Mesendoderm (in vitro differentiated cells): ENCODE results near the gene SVOPL.

ENCODE experiments used
- DNase-seq: peaks from one replicate; pipeline ENCODE4 v3.0.0; 2013
- H2AK5ac ChIP-seq: 2 replicates; pipeline ENCODE4 v1.6.1; 2013; ENCODE audit warnings: low read length, inconsistent platforms
- H2BK120ac ChIP-seq: 2 replicates; pipeline ENCODE4 v1.6.1; 2013; ENCODE audit warnings: low read depth, mild to moderate bottlenecking, low read length, moderate library complexity, mixed read lengths
- H2BK15ac ChIP-seq: replicated peaks from 2 replicates; pipeline ENCODE4 v1.6.1; 2013; ENCODE audit warnings: low read depth, mild to moderate bottlenecking, moderate library complexity
- H2BK5ac ChIP-seq: 2 replicates; pipeline ENCODE4 v1.6.1; 2013; ENCODE audit warnings: low read length, inconsistent platforms
- H3K18ac ChIP-seq: 2 replicates; pipeline ENCODE4 v1.6.1; 2013; ENCODE audit warnings: mild to moderate bottlenecking, low read length, mixed read lengths
- H3K23ac ChIP-seq: one replicate; pipeline ENCODE4 v1.6.1; 2013; ENCODE audit warnings: low read length
- H3K27ac ChIP-seq: 2 replicates; pipeline ENCODE4 v1.5.1; 2013; ENCODE audit warnings: low read depth, mild to moderate bottlenecking, inconsistent platforms, low read length, moderate library complexity
- H3K27me3 ChIP-seq: 2 replicates; pipeline ENCODE4 v1.6.1; 2013; ENCODE audit warnings: low read length, control low read depth, mild to moderate bottlenecking, inconsistent platforms; ENCODE audit not compliant: insufficient read depth, poor library complexity
- H3K36me3 ChIP-seq: 2 replicates; pipeline ENCODE4 v1.6.1; 2013; ENCODE audit warnings: low read length, inconsistent platforms; ENCODE audit not compliant: control insufficient read depth, insufficient read depth
- H3K4ac ChIP-seq: one replicate; pipeline ENCODE4 v1.6.1; 2013; ENCODE audit warnings: low read depth, mild to moderate bottlenecking, low read length, moderate library complexity
- H3K4me1 ChIP-seq: 2 replicates; pipeline ENCODE4 v1.6.1; 2013; ENCODE audit warnings: low read depth, low read length, inconsistent platforms; ENCODE audit not compliant: control insufficient read depth
- H3K4me2 ChIP-seq: 2 replicates; pipeline ENCODE4 v1.6.1; 2013; ENCODE audit warnings: low read length
- H3K4me3 ChIP-seq: 2 replicates; pipeline ENCODE4 v1.5.1; 2013; ENCODE audit warnings: mild to moderate bottlenecking, low read length
- H3K56ac ChIP-seq: one replicate; pipeline ENCODE4 v1.6.1; 2013; ENCODE audit warnings: low read length
- H3K79me1 ChIP-seq: 2 replicates; pipeline ENCODE4 v1.6.1; 2013; ENCODE audit warnings: low read length, inconsistent platforms
- H3K79me2 ChIP-seq: 2 replicates; pipeline ENCODE4 v1.6.1; 2013; ENCODE audit warnings: mild to moderate bottlenecking, low read length; ENCODE audit not compliant: control insufficient read depth, insufficient read depth
- H3K9ac ChIP-seq: 2 replicates; pipeline ENCODE4 v1.6.1; 2013; ENCODE audit warnings: low read length, inconsistent platforms
- H4K5ac ChIP-seq: one replicate; pipeline ENCODE4 v1.6.1; 2013; ENCODE audit warnings: low read length
- H4K8ac ChIP-seq: one replicate; pipeline ENCODE4 v1.6.1; 2013; ENCODE audit warnings: low read depth, mild to moderate bottlenecking, control low read depth, low read length, moderate library complexity
- WGBS: extraction: QIAGEN DNeasy Blood & Tissue Kit; methylation state at CpG from one replicate; pipeline ENCODE4 v1.1.7; 2013; ENCODE audit warnings: low lambda C conversion rate, missing lambda C conversion rate; ENCODE audit not compliant: insufficient coverage; ENCODE audit errors: extremely low coverage; 5-methylcytosine and 5-hydroxymethylcytosine counted together

The SVOPL gene

GRCh38 chr7:138569418-138569817 lies 131.7 kb downstream of the SVOPL start:
- Histone ChIP-seq H3K4me2 (no peak overlapping the region), H3K4me1 (no peaks in the 10 kb centered on the region), H3K27ac (no peak overlapping the region), H3K4me3 (no peak overlapping the region), H2BK120ac (no peak overlapping the region), H3K27me3 (no peaks in the 10 kb centered on the region), H2BK5ac (no peak overlapping the region), H2BK15ac (no peak overlapping the region), H3K79me1 (no peaks in the 10 kb centered on the region), H3K9ac (no peak overlapping the region), H3K4ac (no peak overlapping the region), H3K18ac (no peak overlapping the region), H2AK5ac (no peak overlapping the region), H4K5ac (no peak overlapping the region), H3K23ac (no peak overlapping the region), H3K36me3 (peaks cover 13% of the 10 kb centered on the region), H4K8ac (no peak overlapping the region), H3K56ac (no peak overlapping the region), H3K79me2 (no peaks in the 10 kb centered on the region)
- WGBS, result no CpG with 5 or more reads among the region's 3 CpGs
- no peak for DNase-seq

GRCh38 chr7:138568655-138569054 lies 132.5 kb downstream of the SVOPL start:
- Histone ChIP-seq H2BK5ac (no peak overlapping the region), H3K4me3 (no peak overlapping the region), H3K18ac (no peak overlapping the region), H3K79me1 (no peaks in the 10 kb centered on the region), H3K4me2 (no peak overlapping the region), H4K5ac (no peak overlapping the region), H3K56ac (no peak overlapping the region), H3K36me3 (peaks cover 15% of the 10 kb centered on the region), H3K4me1 (no peaks in the 10 kb centered on the region), H4K8ac (no peak overlapping the region), H3K27me3 (no peaks in the 10 kb centered on the region), H2AK5ac (no peak overlapping the region), H3K23ac (no peak overlapping the region), H3K27ac (no peak overlapping the region), H3K79me2 (no peaks in the 10 kb centered on the region), H2BK15ac (no peak overlapping the region), H3K4ac (no peak overlapping the region), H3K9ac (no peak overlapping the region), H2BK120ac (no peak overlapping the region)
- 100% methylated on average over 1 of the region's 2 CpGs for WGBS
- DNase-seq, result no peak

GRCh38 chr7:138565451-138566114 lies 135.6 kb downstream of the SVOPL start:
- no peak overlapping the region for H2BK15ac ChIP-seq
- no peaks in the 10 kb centered on the region for H3K27me3 ChIP-seq
- no peak overlapping the region for H3K9ac ChIP-seq
- H3K4me3 ChIP-seq, result no peak overlapping the region
- H3K23ac ChIP-seq, result no peak overlapping the region
- no CpG with 5 or more reads among the region's 8 CpGs for WGBS
- no peak overlapping the region for H2BK5ac ChIP-seq
- H3K4me1 ChIP-seq, result no peaks in the 10 kb centered on the region
- no peak overlapping the region for H3K18ac ChIP-seq
- no peak overlapping the region for H4K8ac ChIP-seq
- no peak overlapping the region for H2BK120ac ChIP-seq
- no peak overlapping the region for H3K27ac ChIP-seq
- DNase-seq, result peak; percentile 82
- no peak overlapping the region for H4K5ac ChIP-seq
- H3K4me2 ChIP-seq, result no peak overlapping the region
- H3K56ac ChIP-seq, result no peak overlapping the region
- no peaks in the 10 kb centered on the region for H3K79me2 ChIP-seq
- H3K79me1 ChIP-seq, result peaks cover 3% of the 10 kb centered on the region
- H2AK5ac ChIP-seq, result no peak overlapping the region
- no peak overlapping the region for H3K4ac ChIP-seq
- peaks cover 29% of the 10 kb centered on the region for H3K36me3 ChIP-seq

DNA sequence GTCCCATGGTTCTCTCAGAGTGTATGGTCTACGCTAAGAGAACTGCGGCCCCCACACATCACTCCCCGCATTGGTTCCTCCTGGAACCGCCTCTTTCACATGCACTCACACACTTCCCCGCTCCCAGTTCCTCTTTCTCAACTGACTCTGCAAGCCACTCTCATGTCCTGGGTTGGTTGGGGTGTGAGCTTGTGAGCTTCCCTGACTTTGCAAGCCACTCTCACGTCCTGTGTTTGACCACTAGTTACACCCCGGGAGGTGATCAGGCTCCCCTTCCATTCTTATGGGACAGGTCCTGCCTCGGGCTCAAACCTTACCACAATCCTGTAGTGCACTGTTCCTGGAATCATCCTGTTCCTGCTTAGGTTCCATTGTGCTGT lies 136.1 kb downstream of the SVOPL start:
- Histone ChIP-seq H3K27me3 (no peaks in the 10 kb centered on the region), H3K27ac (no peak overlapping the region), H4K8ac (no peak overlapping the region), H3K79me2 (no peaks in the 10 kb centered on the region), H3K36me3 (peaks cover 31% of the 10 kb centered on the region), H2AK5ac (no peak overlapping the region), H3K23ac (no peak overlapping the region), H2BK120ac (no peak overlapping the region), H3K4me3 (peak overlapping the region; percentile 11), H2BK15ac (no peak overlapping the region), H3K79me1 (peaks cover 3% of the 10 kb centered on the region), H2BK5ac (no peak overlapping the region), H3K4me1 (no peaks in the 10 kb centered on the region), H4K5ac (no peak overlapping the region), H3K4ac (no peak overlapping the region), H3K18ac (no peak overlapping the region), H3K56ac (no peak overlapping the region), H3K9ac (no peak overlapping the region), H3K4me2 (no peak overlapping the region)
- DNase-seq, result peak; percentile 6
- WGBS, result no CpG with 5 or more reads among the region's 8 CpGs

- Histone ChIP-seq H3K79me1 (peaks cover 3% of the 10 kb centered on the region), H3K4me1 (no peaks in the 10 kb centered on the region), H3K23ac (no peak overlapping the region), H3K56ac (no peak overlapping the region), H2AK5ac (no peak overlapping the region), H3K79me2 (no peaks in the 10 kb centered on the region), H3K4ac (no peak overlapping the region), H3K4me3 (no peak overlapping the region), H3K36me3 (peaks cover 37% of the 10 kb centered on the region), H3K9ac (no peak overlapping the region), H3K4me2 (no peak overlapping the region), H3K27ac (no peak overlapping the region), H2BK5ac (no peak overlapping the region), H3K27me3 (no peaks in the 10 kb centered on the region), H2BK120ac (no peak overlapping the region), H3K18ac (no peak overlapping the region), H2BK15ac (no peak overlapping the region), H4K8ac (no peak overlapping the region), H4K5ac (no peak overlapping the region)
- no CpG with 5 or more reads among the region's 5 CpGs for WGBS
- peak; percentile 8 for DNase-seq
Observed at GRCh38 chr7:138564365-138564764, 136.8 kb downstream of the SVOPL start.

DNA sequence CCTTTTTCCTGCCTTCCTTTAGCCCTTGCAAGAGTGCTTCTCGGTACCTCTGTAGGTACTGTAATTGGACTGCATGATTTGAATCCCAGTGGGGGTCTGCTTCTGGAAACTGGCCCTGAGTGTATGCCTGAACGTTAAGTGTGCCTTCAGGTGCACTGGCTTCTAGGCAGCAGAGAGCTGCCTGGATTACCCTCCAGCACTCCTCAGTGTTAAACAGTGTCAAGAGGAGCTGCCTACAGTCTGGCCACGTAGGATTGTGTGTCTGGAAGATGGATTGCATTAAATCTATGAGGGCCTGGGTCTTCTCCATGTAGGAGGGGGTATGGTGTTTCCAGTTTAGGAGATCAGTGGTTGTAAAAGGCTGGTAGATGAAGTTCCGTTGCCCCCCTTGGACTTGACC lies 137.4 kb downstream of the SVOPL start:
- H4K8ac ChIP-seq, result no peak overlapping the region
- no peak overlapping the region for H3K27ac ChIP-seq
- peaks cover 3% of the 10 kb centered on the region for H3K79me1 ChIP-seq
- H2AK5ac ChIP-seq, result no peak overlapping the region
- no peak overlapping the region for H2BK5ac ChIP-seq
- no peak overlapping the region for H3K23ac ChIP-seq
- no CpG with 5 or more reads among the region's 4 CpGs for WGBS
- H3K27me3 ChIP-seq, result no peaks in the 10 kb centered on the region
- H2BK15ac ChIP-seq, result no peak overlapping the region
- H3K56ac ChIP-seq, result no peak overlapping the region
- no peak overlapping the region for H3K9ac ChIP-seq
- no peak for DNase-seq
- no peak overlapping the region for H3K18ac ChIP-seq
- H3K4me1 ChIP-seq, result no peaks in the 10 kb centered on the region
- peaks cover 40% of the 10 kb centered on the region for H3K36me3 ChIP-seq
- H3K4ac ChIP-seq, result no peak overlapping the region
- H3K79me2 ChIP-seq, result peaks cover under 1% of the 10 kb centered on the region
- no peak overlapping the region for H3K4me2 ChIP-seq
- no peak overlapping the region for H4K5ac ChIP-seq
- H2BK120ac ChIP-seq, result no peak overlapping the region
- H3K4me3 ChIP-seq, result no peak overlapping the region
